IMR-90 (cell line): Measurements from ENCODE around the gene RSPO4. TPM values are rescaled to one million over a fixed set of nuclear protein-coding genes. Genes with fewer than 3 reads are reported as not detected.

Source experiments
- ATAC-seq: fragments of 200-7000 bp; cut with Tn5 transposase; 2 replicates; pipeline ENCODE4 v1.9.1; 2020; ENCODE audit warnings: low read depth, mild to moderate bottlenecking, moderate library complexity
- BruUV-seq: library from RNA; stranded (reverse); fragments of 400-500 nt; replicated peaks from 2 replicates; lab custom pipeline; 2021; lab: Mats Ljungman, UMichigan
- CTCF ChIA-PET: fragments of 300-600 bp; formaldehyde crosslinking; extraction: SDS; loops from one replicate; lab custom pipeline; 2021; ENCODE audit warnings: antibody characterized with exemption; lab: Yijun Ruan, JAX
- POLR2A ChIA-PET: fragments of 300-600 bp; sonication (Branson Sonifier 250); formaldehyde crosslinking; loops from one replicate; lab custom pipeline; 2022; ENCODE audit warnings: antibody characterized with exemption; ENCODE audit not compliant: unreplicated experiment; lab: Charles Lee
- DNase-seq: peaks from one replicate; pipeline ENCODE4 v3.0.0; 2013
- H2AFZ ChIP-seq: replicated peaks from 2 replicates; pipeline ENCODE3; 2013; ENCODE audit warnings: low read length, mild to moderate bottlenecking; ENCODE audit not compliant: poor library complexity
- H2AK5ac ChIP-seq: 2 replicates; pipeline ENCODE4 v1.6.1; 2013; ENCODE audit warnings: low read depth, low read length, inconsistent platforms
- H2AK9ac ChIP-seq: replicated peaks from 2 replicates; pipeline ENCODE3; 2013; ENCODE audit warnings: mild to moderate bottlenecking, low read depth, low read length, moderate library complexity; ENCODE audit not compliant: poor library complexity
- H2BK120ac ChIP-seq: 2 replicates; pipeline ENCODE4 v1.6.1; 2013; ENCODE audit warnings: low read depth, low read length, inconsistent platforms
- H2BK15ac ChIP-seq: 3 replicates; pipeline ENCODE4 v1.6.1; 2013; ENCODE audit warnings: low read depth, low read length, inconsistent platforms
- H2BK20ac ChIP-seq: 2 replicates; pipeline ENCODE4 v1.6.1; 2013; ENCODE audit warnings: low read depth, mild to moderate bottlenecking, inconsistent platforms, low read length, moderate library complexity
- H2BK5ac ChIP-seq: 2 replicates; pipeline ENCODE4 v1.6.1; 2013; ENCODE audit warnings: mild to moderate bottlenecking, low read depth, low read length, inconsistent platforms; ENCODE audit not compliant: poor library complexity, severe bottlenecking
- H3K14ac ChIP-seq: replicated peaks from 2 replicates; pipeline ENCODE4 v1.6.1; 2013; ENCODE audit warnings: low read depth, low read length, inconsistent platforms
- H3K18ac ChIP-seq: 2 replicates; pipeline ENCODE4 v1.6.1; 2013; ENCODE audit warnings: low read depth, low read length, control low read depth
- H3K23ac ChIP-seq: 2 replicates; pipeline ENCODE4 v1.6.1; 2013; ENCODE audit warnings: low read depth, low read length, inconsistent platforms
- H3K27ac ChIP-seq: 2 replicates; pipeline ENCODE4 v1.5.1; 2013; ENCODE audit warnings: mild to moderate bottlenecking, control low read depth, low read length; ENCODE audit not compliant: insufficient read depth
- H3K27me3 ChIP-seq: 2 replicates; pipeline ENCODE4 v1.6.1; 2013; ENCODE audit warnings: low read length; ENCODE audit not compliant: control insufficient read depth, insufficient read depth
- H3K36me3 ChIP-seq: 2 replicates; pipeline ENCODE4 v1.6.1; 2013; ENCODE audit warnings: low read length, mixed read lengths; ENCODE audit not compliant: control insufficient read depth, insufficient read depth
- H3K4ac ChIP-seq: 2 replicates; pipeline ENCODE4 v1.6.1; 2013; ENCODE audit warnings: low read depth, low read length, inconsistent platforms
- H3K4me1 ChIP-seq: 2 replicates; pipeline ENCODE4 v1.6.1; 2013; ENCODE audit warnings: low read length, mixed read lengths; ENCODE audit not compliant: control insufficient read depth, insufficient read depth
- H3K4me2 ChIP-seq: 2 replicates; pipeline ENCODE4 v1.6.1; 2013; ENCODE audit warnings: low read depth, mild to moderate bottlenecking, control low read depth, low read length, moderate library complexity
- H3K4me3 ChIP-seq: 2 replicates; pipeline ENCODE4 v1.5.1; 2013; ENCODE audit warnings: low read depth, mild to moderate bottlenecking, control low read depth, low read length, moderate library complexity; ENCODE audit not compliant: insufficient read depth
- H3K56ac ChIP-seq: 2 replicates; pipeline ENCODE4 v1.6.1; 2013; ENCODE audit warnings: low read length, inconsistent platforms; ENCODE audit not compliant: insufficient read depth; ENCODE audit errors: extremely low read depth
- H3K79me1 ChIP-seq, 2 experiments: 2 replicates each; pipeline ENCODE4 v1.6.1; 2013; ENCODE audit warnings: low read length in 2 of 2, inconsistent platforms in 1 of 2, low read depth in 1 of 2
- H3K9ac ChIP-seq: 2 replicates; pipeline ENCODE4 v1.6.1; 2013; ENCODE audit warnings: low read depth, low read length, control low read depth
- H3K9me1 ChIP-seq: 2 replicates; pipeline ENCODE4 v1.6.1; 2013; ENCODE audit warnings: low read length, inconsistent platforms; ENCODE audit not compliant: insufficient read depth
- H3K9me3 ChIP-seq: 2 replicates; pipeline ENCODE4 v1.6.1; 2013; ENCODE audit warnings: low read length; ENCODE audit not compliant: control insufficient read depth, insufficient read depth
- H4K20me1 ChIP-seq: 2 replicates; pipeline ENCODE4 v1.6.1; 2013; ENCODE audit warnings: low read length, inconsistent platforms; ENCODE audit not compliant: insufficient read depth
- H4K5ac ChIP-seq: 2 replicates; pipeline ENCODE4 v1.6.1; 2013; ENCODE audit warnings: mild to moderate bottlenecking, low read depth, low read length, control low read depth
- H4K8ac ChIP-seq, 2 experiments: 2 replicates each; pipeline ENCODE4 v1.6.1; 2013; ENCODE audit warnings: low read depth in 2 of 2, low read length in 2 of 2, control low read depth in 1 of 2, inconsistent platforms in 1 of 2
- H4K91ac ChIP-seq: 2 replicates; pipeline ENCODE4 v1.6.1; 2013; ENCODE audit warnings: low read depth, low read length, inconsistent platforms; ENCODE audit not compliant: insufficient read depth
- BHLHE40 ChIP-seq: fragments of 150-350 bp; IDR thresholded peaks from 2 replicates; pipeline ENCODE4 v1.6.1; 2016; ENCODE audit warnings: mild to moderate bottlenecking, low read depth, low read length
- CEBPB ChIP-seq: IDR thresholded peaks from 2 replicates; pipeline ENCODE4 v1.6.1; 2012; ENCODE audit warnings: low read depth, low read length, improper control_type of control experiment
- CHD1 ChIP-seq: IDR thresholded peaks from 2 replicates; pipeline ENCODE4 v1.6.1; 2012; ENCODE audit warnings: low read depth, low read length, improper control_type of control experiment
- CTCF ChIP-seq: conservative IDR thresholded peaks from 2 replicates; pipeline ENCODE4 v1.5.1; 2012; ENCODE audit warnings: mild to moderate bottlenecking, low read depth, low read length, improper control_type of control experiment
- ELK1 ChIP-seq: fragments of 150-350 bp; IDR thresholded peaks from 2 replicates; pipeline ENCODE4 v1.6.1; 2016; ENCODE audit warnings: low read depth, mild to moderate bottlenecking, low read length, moderate library complexity, borderline replicate concordance
- FOS ChIP-seq: fragments of 150-350 bp; IDR thresholded peaks from 2 replicates; pipeline ENCODE4 v1.6.1; 2016; ENCODE audit warnings: low read depth, low read length
- MAFK ChIP-seq: IDR thresholded peaks from 2 replicates; pipeline ENCODE4 v1.6.1; 2012; ENCODE audit warnings: low read depth, low read length, improper control_type of control experiment
- MAZ ChIP-seq: IDR thresholded peaks from 2 replicates; pipeline ENCODE4 v1.6.1; 2012; ENCODE audit warnings: low read depth, mild to moderate bottlenecking, low read length, improper control_type of control experiment, moderate library complexity, borderline replicate concordance
- MXI1 ChIP-seq: IDR thresholded peaks from 2 replicates; pipeline ENCODE4 v1.6.1; 2012; ENCODE audit warnings: low read depth, mild to moderate bottlenecking, low read length, moderate library complexity, borderline replicate concordance
- NFE2L2 ChIP-seq: fragments of 150-350 bp; IDR thresholded peaks from 2 replicates; pipeline ENCODE4 v1.6.1; 2016; ENCODE audit warnings: low read depth, mild to moderate bottlenecking, low read length
- POLR2A ChIP-seq: IDR thresholded peaks from 2 replicates; pipeline ENCODE4 v1.6.1; 2012; ENCODE audit warnings: mild to moderate bottlenecking, low read depth, low read length
- RAD21 ChIP-seq: IDR thresholded peaks from 2 replicates; pipeline ENCODE4 v1.6.1; 2012; ENCODE audit warnings: low read length, improper control_type of control experiment
- RCOR1 ChIP-seq: IDR thresholded peaks from 2 replicates; pipeline ENCODE4 v1.6.1; 2012; ENCODE audit warnings: mild to moderate bottlenecking, low read length, improper control_type of control experiment; ENCODE audit not compliant: insufficient replicate concordance
- RFX5 ChIP-seq: IDR thresholded peaks from 2 replicates; pipeline ENCODE4 v1.8.0; 2012; ENCODE audit warnings: low read depth, mild to moderate bottlenecking, low read length, moderate library complexity
- SMC3 ChIP-seq: fragments of 150-350 bp; IDR thresholded peaks from 2 replicates; pipeline ENCODE4 v1.6.1; 2016; ENCODE audit warnings: low read depth, mild to moderate bottlenecking, antibody characterized with exemption, low read length, moderate library complexity
- USF2 ChIP-seq: fragments of 150-350 bp; IDR thresholded peaks from 2 replicates; pipeline ENCODE4 v1.6.1; 2017; ENCODE audit warnings: mild to moderate bottlenecking, antibody characterized with exemption, low read length, low read depth
- WGBS, 2 experiments: methylation state at CpG; one replicate each; pipeline versions ENCODE4 v1.1.5 to v1.1.7; 2013; ENCODE audit warnings: missing lambda C conversion rate in 2 of 2; ENCODE audit not compliant: insufficient read length in 1 of 2; ENCODE audit errors: extremely low coverage in 2 of 2; 5-methylcytosine and 5-hydroxymethylcytosine counted together
- dilution Hi-C: fragments of 300-500 bp; cut with HindIII; formaldehyde crosslinking; loops from one replicate; pipeline ENCODE4 v1.14.3; 2018; ENCODE audit warnings: low sequenced_read_pairs; ENCODE audit not compliant: unreplicated experiment
- in situ Hi-C: fragments of 300-500 bp; cut with MboI; formaldehyde crosslinking; loops from 3 replicates; pipeline ENCODE4 v1.14.3; 2019; ENCODE audit warnings: low sequenced_read_pairs, inconsistent platforms, mixed read lengths
- intact Hi-C: fragments of 100-400 bp; cut with micrococcal nuclease; formaldehyde crosslinking; loops from 2 replicates; pipeline ENCODE4 v1.10.0; 2022
- polyA plus RNA-seq, 3 experiments: library from polyadenylated mRNA; depleted of rRNA; stranded (reverse); fragments of >200 nt; gene quantifications; 2 replicates each; pipeline ENCODE4 v1.2.3, GENCODE V29; 2012; ENCODE audit warnings: low replicate concordance in 1 of 3
- total RNA-seq: library from RNA; depleted of rRNA; stranded (reverse); fragments of >200 nt; gene quantifications from 2 replicates; pipeline ENCODE4 v1.2.3, GENCODE V29; 2012

The RSPO4 gene
- total and polyA plus RNA-seq, 2 of the 4 experiments (the other 2 are of a cell fraction), result not detected

GRCh38 chr20:955656-956055 lies 46.5 kb downstream of the RSPO4 start:
- TF ChIP-seq RCOR1 (no peak), BHLHE40 (no peak), POLR2A (no peak), SMC3 (no peak), CTCF (no peak), MAZ (no peak), MAFK (no peak), ELK1 (no peak), USF2 (no peak), FOS (no peak), CEBPB (no peak), RFX5 (no peak), NFE2L2 (no peak), RAD21 (no peak), MXI1 (no peak), CHD1 (no peak)
- H2AFZ ChIP-seq, result no peak overlapping the region
- no peak overlapping the region for H3K27ac ChIP-seq
- H2AK9ac ChIP-seq, result no peak overlapping the region
- H3K23ac ChIP-seq, result no peak overlapping the region
- H3K4me1 ChIP-seq, result no peaks in the 10 kb centered on the region
- no peak overlapping the region for H2BK5ac ChIP-seq
- H3K4me2 ChIP-seq, result no peak overlapping the region
- no peaks in the 10 kb centered on the region for H3K79me1 ChIP-seq
- H3K9ac ChIP-seq, result no peak overlapping the region
- dilution Hi-C loops, result no loop called here
- H3K18ac ChIP-seq, result no peak overlapping the region
- no peak overlapping the region for H4K5ac ChIP-seq
- H2AK5ac ChIP-seq, result no peak overlapping the region
- peaks cover 8% of the 10 kb centered on the region for H3K27me3 ChIP-seq
- H3K14ac ChIP-seq, result no peak overlapping the region
- no peak overlapping the region for H4K8ac ChIP-seq
- CTCF ChIA-PET, result interaction anchor here (0.8 to 3.9 kb wide), 5 partner anchors 57 to 216 kb away, joined by 3 to 63 read pairs (median 3); no protein-coding TSS in a partner anchor
- H3K4me3 ChIP-seq, result no peak overlapping the region
- H3K9me3 ChIP-seq, result no peaks in the 10 kb centered on the region
- H4K20me1 ChIP-seq, result no peaks in the 10 kb centered on the region
- no peak for ATAC-seq
- 80 to 100% methylated on average over 1 of the region's 7 CpGs for WGBS, 2 experiments
- no peak overlapping the region for H2BK15ac ChIP-seq
- DNase-seq, result no peak
- no peaks in the 10 kb centered on the region for H3K36me3 ChIP-seq
- POLR2A ChIA-PET, result no interaction called here
- no peak overlapping the region for H2BK120ac ChIP-seq
- intact Hi-C loops, result loop anchor here (1.0 to 5.0 kb wide), 4 partner anchors 70 to 257 kb away; partner anchors contain the start of gene FAM110A
- no peak overlapping the region for H3K56ac ChIP-seq
- H3K4ac ChIP-seq, result no peak overlapping the region
- no peak overlapping the region for H4K91ac ChIP-seq
- in situ Hi-C loops, result no loop called here
- no peak overlapping the region for H2BK20ac ChIP-seq
- H3K9me1 ChIP-seq, result no peaks in the 10 kb centered on the region
- no TSS peak for BruUV-seq
